Right lobe of liver (tissue), 4 donors: ENCODE measurements around the gene ZNF385B.

Experiments used
- CTCF ChIP-seq, 4 donors: fragments of 200-600 bp in 3 of 4; fragments of 450-650 bp in 1 of 4; IDR thresholded peaks; one replicate each; pipeline versions ENCODE4 v1.5.1 to v1.8.0; 2016 to 2022; ENCODE audit warnings: antibody characterized with exemption in 4 of 4, mild to moderate bottlenecking in 2 of 4
- POLR2A ChIP-seq: fragments of 450-650 bp; IDR thresholded peaks from one replicate; pipeline ENCODE4 v1.6.1; 2017; ENCODE audit warnings: antibody characterized with exemption, mild to moderate bottlenecking
- donor health status: DM: no; HTN: no; CAD: no.
- donor health status: DM: no; HTN: no; CAD: no.
- donor health status: DM: no; HTN: yes; CAD: no.

DNA sequence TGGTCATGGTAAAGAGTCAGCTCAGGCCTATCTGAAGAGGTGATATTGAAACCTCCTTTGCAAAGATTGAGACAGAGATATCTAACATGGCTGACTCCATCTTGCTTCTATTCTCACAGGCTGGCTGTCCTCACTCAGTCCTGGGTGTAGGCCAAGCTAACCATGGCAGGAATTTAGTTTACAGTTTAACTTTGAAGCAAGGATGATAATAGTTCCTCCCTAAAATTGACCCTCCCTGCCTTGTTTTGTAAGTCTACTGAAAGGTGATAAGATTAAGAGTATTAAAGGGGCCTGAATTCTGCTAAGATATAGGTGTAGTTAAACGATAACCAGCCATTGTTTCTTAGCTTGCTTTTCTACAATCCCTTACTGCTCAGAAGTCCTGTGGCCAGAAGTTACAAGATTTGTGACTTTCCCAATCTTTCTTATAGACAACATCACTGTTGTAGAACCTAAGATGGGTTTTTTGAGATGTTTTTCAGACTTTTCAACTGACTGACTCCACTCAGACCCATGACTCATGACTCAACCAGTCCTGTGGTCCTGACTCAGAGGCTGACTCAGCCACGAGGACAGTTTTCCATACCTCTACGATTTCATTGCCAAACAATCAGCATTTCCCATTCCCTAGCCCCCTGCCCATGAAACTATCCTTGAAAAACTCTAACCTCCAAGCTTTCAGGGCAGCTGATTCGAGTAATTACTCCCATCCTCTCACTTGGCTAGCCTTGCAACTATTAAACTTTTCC, 401.1 kb downstream of the ZNF385B start:
- TF ChIP-seq POLR2A (no peak), CTCF (IDR thresholded peaks at IDR 0.05) (no peak)
